HG02973 (cell line): Measurements from ENCODE around the gene REEP3.
"Not testable (repeated sequence)": the region's sequence is repeated elsewhere in the genome, so short reads cannot be mapped to it uniquely, and the experiment has no call there.

Source experiments
- ATAC-seq: cut with Tn5 transposase; IDR thresholded peaks from one replicate; pipeline ENCODE4 v1.9.1; 2021; ENCODE audit warnings: moderate library complexity; ENCODE audit not compliant: unreplicated experiment

Gene REEP3

GRCh38 chr10:63628526-63629362 is 107.5 kb downstream of the REEP3 start:
- ATAC-seq = peak; percentile 23

- peak; percentile 59 for ATAC-seq
These were observed 108.3 kb downstream of the REEP3 start for GRCh38 chr10:63629363-63630084.

DNA sequence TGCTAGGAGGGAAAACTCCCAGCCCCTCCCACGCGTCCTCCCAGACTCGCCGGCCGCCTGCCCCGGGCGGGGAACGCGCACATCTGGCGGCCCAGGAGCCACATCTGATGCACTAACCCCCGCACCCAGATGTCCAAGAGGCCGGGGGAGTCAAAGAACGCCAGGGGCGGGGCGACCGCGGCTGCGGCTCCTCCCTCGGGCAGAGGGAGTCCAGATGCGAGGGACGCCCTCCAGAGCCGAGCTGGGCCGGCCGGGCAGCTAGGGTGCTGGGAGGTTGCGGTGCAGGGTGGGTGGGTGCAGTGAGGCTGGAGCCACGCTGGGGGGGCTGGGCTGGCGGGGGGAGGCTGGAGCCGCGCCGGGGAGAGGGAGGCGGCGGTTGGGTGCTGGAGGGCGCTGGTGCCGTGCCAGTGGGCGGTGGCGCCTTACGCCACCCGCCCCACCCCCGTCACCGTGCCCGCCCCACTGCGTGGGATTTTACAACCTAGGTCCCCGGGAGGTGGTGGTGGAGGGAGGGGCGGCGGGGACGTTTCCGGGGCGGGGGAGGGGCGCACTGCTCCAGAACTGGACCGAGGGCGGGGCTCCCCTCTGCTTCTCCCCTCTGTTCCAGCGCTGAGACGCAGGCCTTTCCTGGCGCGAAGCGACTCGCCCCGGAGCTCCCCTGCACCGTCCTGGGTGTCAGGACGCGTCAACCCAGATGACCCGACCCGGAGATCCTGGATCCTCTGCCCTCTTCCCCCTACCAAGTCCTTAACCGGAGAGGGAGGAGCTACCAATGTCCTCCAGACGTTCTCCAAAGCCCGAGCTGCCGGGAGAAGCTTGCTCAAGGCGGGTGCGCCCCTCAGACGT is 109.1 kb downstream of the REEP3 start:
- ATAC-seq = peak; percentile 56

GRCh38 chr10:63630931-63631680 is 109.9 kb downstream of the REEP3 start:
- no peak for ATAC-seq

GRCh38 chr10:63631991-63632390 is 110.8 kb downstream of the REEP3 start:
- no peak for ATAC-seq

GRCh38 chr10:63633677-63634487 is 112.7 kb downstream of the REEP3 start:
- ATAC-seq = no peak

- ATAC-seq = no peak
These were observed 113.4 kb downstream of the REEP3 start for GRCh38 chr10:63634488-63635065.

DNA sequence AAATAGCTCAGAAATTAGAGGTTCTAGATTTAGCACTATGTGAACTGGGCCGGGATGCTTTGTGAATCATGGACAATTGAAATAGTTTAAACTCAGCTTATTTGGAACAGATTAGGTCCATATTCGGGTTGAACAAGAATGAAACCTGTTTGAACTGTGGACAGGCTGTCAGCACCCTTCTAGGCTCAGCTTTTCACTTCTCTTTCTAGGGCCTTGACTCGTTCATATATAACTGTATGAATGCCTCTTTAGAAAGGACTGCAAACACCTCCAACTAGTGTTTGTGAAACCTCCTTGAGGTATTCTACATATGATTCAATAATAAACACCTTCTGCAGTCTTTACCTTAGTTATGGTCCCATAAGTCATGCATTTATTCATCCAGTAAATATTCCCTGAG is 115.6 kb downstream of the REEP3 start:
- ATAC-seq = no peak

DNA sequence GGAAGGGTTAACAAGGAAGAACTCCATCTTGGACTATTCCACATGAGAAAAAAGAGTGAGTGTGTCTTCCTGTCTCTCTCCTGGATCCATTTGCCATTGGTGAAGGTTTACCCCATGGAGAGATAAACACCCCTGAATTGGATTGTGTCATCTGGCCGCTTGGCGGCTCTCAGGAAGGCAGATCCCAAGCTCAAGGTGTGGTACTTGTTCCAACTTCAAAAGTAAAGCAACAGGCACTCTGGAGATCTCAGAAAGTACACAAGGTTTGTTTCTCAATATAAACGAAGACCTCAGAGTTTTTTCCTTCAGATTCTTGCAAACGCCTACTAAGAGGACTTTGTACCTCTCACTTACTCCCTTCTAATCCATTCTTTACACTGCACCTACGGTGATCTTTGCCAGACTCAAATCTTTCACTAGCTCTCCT is 116.7 kb downstream of the REEP3 start:
- ATAC-seq = no peak

GRCh38 chr10:63641366-63641765 is 120.2 kb downstream of the REEP3 start:
- no peak for ATAC-seq

DNA sequence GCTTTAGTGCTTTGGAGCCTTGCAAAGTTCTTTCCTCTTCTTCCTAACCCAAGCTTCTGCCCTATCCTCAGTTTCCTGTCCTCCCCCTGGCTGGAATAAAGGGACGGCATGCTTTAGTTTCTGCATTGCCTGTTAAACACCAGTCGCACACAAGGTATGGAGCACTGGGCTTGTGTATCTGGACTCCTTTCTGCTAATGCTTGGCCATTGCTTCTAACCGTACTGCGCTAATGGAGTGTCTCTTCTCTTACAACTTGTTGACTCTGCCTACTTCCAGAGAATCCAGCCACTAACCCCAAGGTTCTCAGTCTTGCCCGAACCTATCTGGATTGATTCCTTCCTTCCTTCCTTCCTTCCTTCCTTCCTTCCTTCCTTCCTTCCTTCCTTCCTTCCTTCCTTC is 120.6 kb downstream of the REEP3 start:
- ATAC-seq = no peak

- no peak for ATAC-seq
These were observed 121.6 kb downstream of the REEP3 start for GRCh38 chr10:63642808-63643207.

- no peak for ATAC-seq
These were observed 123.4 kb downstream of the REEP3 start for GRCh38 chr10:63644418-63645142.

- ATAC-seq = no peak
These were observed 124.0 kb downstream of the REEP3 start for GRCh38 chr10:63645195-63645594.

DNA sequence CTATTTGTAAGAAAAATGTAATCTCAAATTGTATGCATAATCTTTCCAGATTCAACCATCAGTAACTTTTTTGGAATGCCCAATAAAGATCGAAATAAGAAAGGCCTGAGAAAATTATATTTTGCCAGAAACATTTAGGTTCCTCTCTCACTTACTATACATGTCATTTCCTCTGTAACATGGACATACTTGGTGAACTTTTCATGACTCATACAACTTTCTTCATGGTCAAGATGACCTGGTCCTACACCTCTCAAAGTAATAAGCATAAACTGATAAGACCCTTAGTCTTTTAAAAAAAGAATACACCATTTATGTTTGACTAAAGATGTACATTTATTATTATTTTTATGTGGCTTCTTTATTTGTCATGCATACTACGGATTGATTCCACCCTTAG is 125.3 kb downstream of the REEP3 start:
- ATAC-seq = no peak

DNA sequence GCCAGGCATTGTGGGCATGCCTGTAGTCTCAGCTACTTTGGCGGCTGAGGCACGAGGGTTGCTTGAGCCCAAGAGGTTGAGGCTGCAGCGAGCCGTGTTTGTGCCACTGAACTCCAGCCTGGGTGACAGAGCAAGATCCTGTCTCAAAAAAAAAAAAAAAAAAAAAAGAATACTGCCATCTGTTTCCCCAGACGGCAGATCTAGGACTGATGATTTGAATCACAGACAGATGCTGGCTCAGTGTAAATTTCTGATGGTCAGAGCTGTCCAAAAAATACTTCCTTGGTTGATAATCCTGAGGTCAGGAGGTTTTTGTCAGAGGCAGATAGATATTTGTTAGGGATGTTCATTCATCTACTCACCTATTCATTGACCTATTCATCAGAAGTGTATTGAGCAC is 130.7 kb downstream of the REEP3 start:
- ATAC-seq = no peak

DNA sequence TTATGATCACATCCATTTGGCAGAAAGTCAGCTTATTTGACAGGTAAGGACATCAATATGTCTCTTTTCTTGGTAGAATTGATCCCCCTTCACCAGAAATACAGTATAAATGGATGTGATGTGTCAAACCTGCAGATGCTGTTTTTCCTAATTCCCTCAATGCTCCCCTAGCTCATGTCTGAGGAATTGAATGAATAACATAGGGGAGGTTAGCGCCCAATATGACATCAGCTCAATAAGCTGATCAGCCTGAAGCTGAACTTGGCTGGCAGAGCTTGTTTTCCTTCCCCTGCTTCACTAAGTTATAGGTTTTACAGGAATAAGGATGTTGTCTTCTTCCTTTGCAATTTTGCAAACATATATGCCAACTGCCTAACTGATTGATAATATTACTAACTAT is 132.5 kb downstream of the REEP3 start:
- no peak for ATAC-seq

DNA sequence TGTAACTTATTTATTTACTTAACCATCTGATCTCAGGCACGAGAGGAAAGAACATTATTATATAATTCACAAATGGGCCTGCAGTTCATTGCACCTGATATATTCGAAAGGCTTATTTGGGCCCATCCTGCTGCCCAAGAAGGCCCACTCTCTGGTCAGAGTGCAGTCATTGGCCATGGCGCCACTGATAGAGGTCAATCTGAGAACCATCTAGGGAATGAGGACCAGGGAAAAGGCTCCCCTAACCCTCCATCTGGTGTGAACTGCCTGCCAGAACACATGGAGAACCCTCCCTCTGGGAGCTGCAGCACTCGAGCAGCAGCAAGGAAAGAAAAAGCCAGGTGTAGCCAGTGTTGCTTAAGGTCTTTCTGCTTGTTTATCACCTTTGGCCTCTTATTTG is 136.6 kb downstream of the REEP3 start:
- no peak for ATAC-seq

- not testable (repeated sequence) for ATAC-seq
These were observed 139.7 kb downstream of the REEP3 start for GRCh38 chr10:63660941-63661340.
